Measurements from ENCODE around the gene GDF2.

The GDF2 gene

GRCh38 chr10:47364366-47364765 lies 42.1 kb downstream of the GDF2 start:
- no peak for DNase-seq
- Mint-ChIP-seq H3K9me3 (no peaks in the 10 kb centered on the region), H3K27ac (no peak overlapping the region), H3K4me3 (no peak overlapping the region), H3K4me1 (peaks cover 29% of the 10 kb centered on the region), H3K36me3 (ENCODE audit: low read depth) (no peaks in the 10 kb centered on the region), H3K27me3 (ENCODE audit: low read depth, poor library complexity) (peaks cover 21% of the 10 kb centered on the region)
- TF ChIP-seq, protein P1, sequence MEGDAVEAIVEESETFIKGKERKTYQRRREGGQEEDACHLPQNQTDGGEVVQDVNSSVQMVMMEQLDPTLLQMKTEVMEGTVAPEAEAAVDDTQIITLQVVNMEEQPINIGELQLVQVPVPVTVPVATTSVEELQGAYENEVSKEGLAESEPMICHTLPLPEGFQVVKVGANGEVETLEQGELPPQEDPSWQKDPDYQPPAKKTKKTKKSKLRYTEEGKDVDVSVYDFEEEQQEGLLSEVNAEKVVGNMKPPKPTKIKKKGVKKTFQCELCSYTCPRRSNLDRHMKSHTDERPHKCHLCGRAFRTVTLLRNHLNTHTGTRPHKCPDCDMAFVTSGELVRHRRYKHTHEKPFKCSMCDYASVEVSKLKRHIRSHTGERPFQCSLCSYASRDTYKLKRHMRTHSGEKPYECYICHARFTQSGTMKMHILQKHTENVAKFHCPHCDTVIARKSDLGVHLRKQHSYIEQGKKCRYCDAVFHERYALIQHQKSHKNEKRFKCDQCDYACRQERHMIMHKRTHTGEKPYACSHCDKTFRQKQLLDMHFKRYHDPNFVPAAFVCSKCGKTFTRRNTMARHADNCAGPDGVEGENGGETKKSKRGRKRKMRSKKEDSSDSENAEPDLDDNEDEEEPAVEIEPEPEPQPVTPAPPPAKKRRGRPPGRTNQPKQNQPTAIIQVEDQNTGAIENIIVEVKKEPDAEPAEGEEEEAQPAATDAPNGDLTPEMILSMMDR (IDR thresholded peaks at IDR 0.05): no peak

DNA sequence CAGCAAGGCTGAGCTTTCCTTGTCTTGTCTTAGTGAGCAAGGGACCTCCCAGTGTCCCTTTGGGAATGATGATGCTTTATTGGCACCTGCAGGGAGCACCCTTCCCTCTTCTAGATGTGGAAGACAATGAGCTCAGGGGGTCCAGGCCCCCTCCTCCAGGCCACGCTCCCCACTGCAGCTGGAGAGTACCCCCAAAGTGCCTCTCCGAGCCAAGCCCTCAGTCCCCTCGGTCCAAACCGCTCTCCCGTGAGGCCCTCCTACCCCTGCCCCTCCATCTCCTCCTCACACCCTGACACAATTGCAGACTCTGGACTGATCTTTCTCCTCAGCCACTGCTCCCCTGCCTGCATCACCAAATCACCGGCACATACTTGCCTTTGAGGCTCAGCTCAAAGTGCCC lies 42.7 kb downstream of the GDF2 start:
- H3K4me3 Mint-ChIP-seq: no peak overlapping the region
- DNase-seq: no peak
- H3K9me3 Mint-ChIP-seq: no peaks in the 10 kb centered on the region
- TF ChIP-seq, protein P1 (IDR thresholded peaks at IDR 0.05): no peak
- peaks cover 34% of the 10 kb centered on the region for H3K4me1 Mint-ChIP-seq
- H3K36me3 Mint-ChIP-seq (ENCODE audit: low read depth): no peaks in the 10 kb centered on the region
- H3K27ac Mint-ChIP-seq: no peak overlapping the region
- peaks cover 21% of the 10 kb centered on the region for H3K27me3 Mint-ChIP-seq (ENCODE audit: low read depth, poor library complexity)

- Mint-ChIP-seq H3K4me3 (no peak overlapping the region), H3K36me3 (ENCODE audit: low read depth) (no peaks in the 10 kb centered on the region), H3K9me3 (no peaks in the 10 kb centered on the region), H3K27ac (no peak overlapping the region), H3K4me1 (peaks cover 40% of the 10 kb centered on the region), H3K27me3 (ENCODE audit: low read depth, poor library complexity) (peaks cover 24% of the 10 kb centered on the region)
- DNase-seq: no peak
- TF ChIP-seq, protein P1 (IDR thresholded peaks at IDR 0.05): no peak
Observed at GRCh38 chr10:47365431-47366180, 43.4 kb downstream of the GDF2 start.

GRCh38 chr10:47366181-47366631 lies 44.0 kb downstream of the GDF2 start:
- Mint-ChIP-seq H3K36me3 (ENCODE audit: low read depth) (no peaks in the 10 kb centered on the region), H3K27me3 (ENCODE audit: low read depth, poor library complexity) (peaks cover 25% of the 10 kb centered on the region), H3K9me3 (no peaks in the 10 kb centered on the region), H3K4me1 (peaks cover 39% of the 10 kb centered on the region), H3K4me3 (no peak overlapping the region), H3K27ac (no peak overlapping the region)
- TF ChIP-seq, protein P1 (IDR thresholded peaks at IDR 0.05): no peak
- DNase-seq: no peak

DNA sequence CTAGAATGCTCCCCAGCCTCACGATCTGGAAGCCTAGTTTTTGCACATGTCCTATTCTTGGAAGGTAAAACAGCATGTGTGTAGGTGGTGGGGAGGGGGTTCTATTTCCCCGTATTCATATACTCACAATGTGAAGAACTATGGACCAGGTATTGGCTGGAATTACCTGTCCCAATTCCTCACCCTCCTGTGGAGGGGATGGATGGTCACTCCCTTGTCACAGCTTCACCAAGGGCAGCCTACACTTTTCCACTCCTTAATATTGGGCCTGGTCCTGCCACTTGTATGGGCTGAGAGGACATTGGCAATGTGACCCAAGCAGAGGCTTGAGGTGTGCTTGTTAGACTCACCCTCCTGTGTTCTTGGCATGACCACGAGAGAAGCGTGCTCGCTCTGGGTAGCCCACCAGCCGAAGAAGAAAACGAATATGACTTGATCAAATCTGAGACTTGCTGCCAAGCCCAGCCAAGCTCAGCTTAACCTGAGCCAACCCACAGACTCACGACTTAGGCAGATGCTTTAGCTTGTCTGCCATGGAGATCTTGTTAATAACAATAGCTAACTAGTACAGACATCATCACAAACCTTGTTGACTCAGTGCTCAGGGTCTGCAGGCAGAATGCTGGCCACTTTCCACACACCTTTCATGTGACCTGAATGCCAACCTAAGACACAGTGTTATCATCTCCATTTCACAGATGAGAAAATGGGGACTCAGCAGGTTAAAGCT lies 44.6 kb downstream of the GDF2 start:
- H3K36me3 Mint-ChIP-seq (ENCODE audit: low read depth): no peaks in the 10 kb centered on the region
- no peak overlapping the region for H3K4me3 Mint-ChIP-seq
- no peak overlapping the region for H3K27ac Mint-ChIP-seq
- H3K4me1 Mint-ChIP-seq: peaks cover 43% of the 10 kb centered on the region
- no peaks in the 10 kb centered on the region for H3K9me3 Mint-ChIP-seq
- peaks cover 25% of the 10 kb centered on the region for H3K27me3 Mint-ChIP-seq (ENCODE audit: low read depth, poor library complexity)
- TF ChIP-seq, protein P1 (IDR thresholded peaks at IDR 0.05): no peak
- no peak for DNase-seq
